Endodermal cell (in vitro differentiated cells): ENCODE results near the gene ICAM1. TPM values are rescaled to one million over a fixed set of nuclear protein-coding genes. Genes with fewer than 3 reads are reported as not detected.

Experiments used
- DNase-seq: peaks from one replicate; pipeline ENCODE4 v3.0.0-alpha.2; 2017
- H3K27ac ChIP-seq: 2 replicates; pipeline ENCODE4 v1.5.1; 2013; ENCODE audit warnings: mild to moderate bottlenecking, low read depth, low read length, moderate library complexity
- H3K27me3 ChIP-seq: 2 replicates; pipeline ENCODE4 v1.6.1; 2013; ENCODE audit warnings: mild to moderate bottlenecking, low read length, moderate library complexity; ENCODE audit not compliant: insufficient read depth, control insufficient read depth, poor library complexity, severe bottlenecking
- H3K36me3 ChIP-seq: 2 replicates; pipeline ENCODE4 v1.7.0; 2013; ENCODE audit warnings: mild to moderate bottlenecking, low read length, moderate library complexity; ENCODE audit not compliant: control insufficient read depth, insufficient read depth
- H3K4me1 ChIP-seq: one replicate; pipeline ENCODE4 v1.7.0; 2013; ENCODE audit warnings: low read length; ENCODE audit not compliant: control insufficient read depth, insufficient read depth
- H3K4me3 ChIP-seq: 2 replicates; pipeline ENCODE4 v1.5.1; 2013; ENCODE audit warnings: mild to moderate bottlenecking, low read length, moderate library complexity
- H3K9ac ChIP-seq: 2 replicates; pipeline ENCODE4 v1.6.1; 2013; ENCODE audit warnings: mild to moderate bottlenecking, low read length, moderate library complexity; ENCODE audit not compliant: poor library complexity, severe bottlenecking; ENCODE audit errors: extremely low read depth
- H3K9me3 ChIP-seq: 2 replicates; pipeline ENCODE4 v1.6.1; 2013; ENCODE audit warnings: mild to moderate bottlenecking, low read length, moderate library complexity; ENCODE audit not compliant: control insufficient read depth
- H3K27ac Mint-ChIP-seq: 2 replicates; pipeline ENCODE4 v1.8.0; 2020; ENCODE audit warnings: mixed read lengths
- H3K27me3 Mint-ChIP-seq: 2 replicates; pipeline ENCODE4 v1.8.0; 2021; ENCODE audit warnings: mild to moderate bottlenecking, mixed read lengths; ENCODE audit not compliant: insufficient read depth
- H3K36me3 Mint-ChIP-seq: 2 replicates; pipeline ENCODE4 v1.8.0; 2020; ENCODE audit warnings: low read depth, mixed read lengths
- H3K4me1 Mint-ChIP-seq: 2 replicates; pipeline ENCODE4 v1.8.0; 2020; ENCODE audit warnings: mixed read lengths
- H3K4me3 Mint-ChIP-seq: 2 replicates; pipeline ENCODE4 v1.8.0; 2020; ENCODE audit warnings: mild to moderate bottlenecking, moderate library complexity, mixed read lengths
- H3K9me3 Mint-ChIP-seq: 2 replicates; pipeline ENCODE4 v1.8.0; 2020; ENCODE audit warnings: mild to moderate bottlenecking, mixed read lengths
- WGBS, 2 experiments: methylation state at CpG; one replicate each; pipeline versions ENCODE4 v1.1.5 to v1.1.7; 2013; ENCODE audit warnings: missing lambda C conversion rate in 2 of 2, mixed read lengths in 1 of 2; ENCODE audit not compliant: insufficient coverage in 1 of 2, insufficient read length in 1 of 2; 5-methylcytosine and 5-hydroxymethylcytosine counted together
- total RNA-seq, 2 donors: library from RNA; stranded (reverse); fragmentation: NEBNext Ultra II Directional in 1 of 2; extraction: Animal tissue kit (Norgen Biotek cat#: 25700) in 1 of 2; gene quantifications; 2 replicates in 1 of 2; 3 replicates in 1 of 2; pipeline ENCODE4 v1.2.1, GENCODE V29; 2021
- TF ChIP-seq, protein P1 (sequence below): fragments of 200-600 bp; sonication (generic); conservative IDR thresholded peaks from 2 replicates; pipeline ENCODE4 v1.5.0; 2021; ENCODE audit warnings: antibody characterized with exemption, mild to moderate bottlenecking

The ICAM1 gene
- total RNA-seq, 2 donors from 2014 or later = 1.7 to 5.2 TPM

DNA sequence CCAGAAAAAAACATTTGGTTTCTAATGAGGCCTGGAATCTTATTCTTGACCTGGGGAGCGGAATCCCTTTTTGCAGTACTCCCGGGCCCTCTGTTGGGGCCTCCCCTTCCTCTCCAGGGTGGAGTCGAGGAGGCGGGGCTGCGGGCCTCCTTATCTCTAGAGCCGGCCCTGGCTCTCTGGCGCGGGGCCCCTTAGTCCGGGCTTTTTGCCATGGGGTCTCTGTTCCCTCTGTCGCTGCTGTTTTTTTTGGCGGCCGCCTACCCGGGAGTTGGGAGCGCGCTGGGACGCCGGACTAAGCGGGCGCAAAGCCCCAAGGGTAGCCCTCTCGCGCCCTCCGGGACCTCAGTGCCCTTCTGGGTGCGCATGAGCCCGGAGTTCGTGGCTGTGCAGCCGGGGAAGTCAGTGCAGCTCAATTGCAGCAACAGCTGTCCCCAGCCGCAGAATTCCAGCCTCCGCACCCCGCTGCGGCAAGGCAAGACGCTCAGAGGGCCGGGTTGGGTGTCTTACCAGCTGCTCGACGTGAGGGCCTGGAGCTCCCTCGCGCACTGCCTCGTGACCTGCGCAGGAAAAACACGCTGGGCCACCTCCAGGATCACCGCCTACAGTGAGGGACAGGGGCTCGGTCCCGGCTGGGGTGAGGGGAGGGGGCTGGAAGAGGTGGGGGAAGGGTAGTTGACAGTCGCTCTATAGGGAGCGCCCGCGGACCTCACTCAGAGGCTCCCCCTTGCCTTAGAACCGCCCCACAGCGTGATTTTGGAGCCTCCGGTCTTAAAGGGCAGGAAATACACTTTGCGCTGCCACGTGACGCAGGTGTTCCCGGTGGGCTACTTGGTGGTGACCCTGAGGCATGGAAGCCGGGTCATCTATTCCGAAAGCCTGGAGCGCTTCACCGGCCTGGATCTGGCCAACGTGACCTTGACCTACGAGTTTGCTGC lies 16.1 kb downstream of the ICAM1 start, which contains the start of gene ICAM4:
TSS of gene ICAM4 (plus strand) at position 153 of the 935 bp plus-strand sequence. CDS start at position 211, 58 bp downstream.
- H3K9me3 Mint-ChIP-seq = peaks cover 3% of the 10 kb centered on the region
- peaks cover 71% of the 10 kb centered on the region for H3K27me3 Mint-ChIP-seq
- no peak within 1 kb of the TSS for H3K27ac Mint-ChIP-seq
- Histone ChIP-seq H3K27me3 (peaks cover 69% of the 10 kb centered on the region), H3K27ac (no peak within 1 kb of the TSS), H3K4me3 (no peak within 1 kb of the TSS), H3K36me3 (no peaks in the 10 kb centered on the region), H3K9me3 (no peaks in the 10 kb centered on the region), H3K9ac (no peak within 1 kb of the TSS), H3K4me1 (peaks cover 3% of the 10 kb centered on the region)
- H3K36me3 Mint-ChIP-seq = no peaks in the 10 kb centered on the region
- DNase-seq = peak; percentile 83
- WGBS, 2 experiments = 13 to 15% methylated on average over 46 to 59 of the region's 59 CpGs
- peaks cover 10% of the 10 kb centered on the region for H3K4me1 Mint-ChIP-seq
- TF ChIP-seq, protein P1, sequence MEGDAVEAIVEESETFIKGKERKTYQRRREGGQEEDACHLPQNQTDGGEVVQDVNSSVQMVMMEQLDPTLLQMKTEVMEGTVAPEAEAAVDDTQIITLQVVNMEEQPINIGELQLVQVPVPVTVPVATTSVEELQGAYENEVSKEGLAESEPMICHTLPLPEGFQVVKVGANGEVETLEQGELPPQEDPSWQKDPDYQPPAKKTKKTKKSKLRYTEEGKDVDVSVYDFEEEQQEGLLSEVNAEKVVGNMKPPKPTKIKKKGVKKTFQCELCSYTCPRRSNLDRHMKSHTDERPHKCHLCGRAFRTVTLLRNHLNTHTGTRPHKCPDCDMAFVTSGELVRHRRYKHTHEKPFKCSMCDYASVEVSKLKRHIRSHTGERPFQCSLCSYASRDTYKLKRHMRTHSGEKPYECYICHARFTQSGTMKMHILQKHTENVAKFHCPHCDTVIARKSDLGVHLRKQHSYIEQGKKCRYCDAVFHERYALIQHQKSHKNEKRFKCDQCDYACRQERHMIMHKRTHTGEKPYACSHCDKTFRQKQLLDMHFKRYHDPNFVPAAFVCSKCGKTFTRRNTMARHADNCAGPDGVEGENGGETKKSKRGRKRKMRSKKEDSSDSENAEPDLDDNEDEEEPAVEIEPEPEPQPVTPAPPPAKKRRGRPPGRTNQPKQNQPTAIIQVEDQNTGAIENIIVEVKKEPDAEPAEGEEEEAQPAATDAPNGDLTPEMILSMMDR = no peak
- peak within 1 kb of the TSS; percentile 38 for H3K4me3 Mint-ChIP-seq

DNA sequence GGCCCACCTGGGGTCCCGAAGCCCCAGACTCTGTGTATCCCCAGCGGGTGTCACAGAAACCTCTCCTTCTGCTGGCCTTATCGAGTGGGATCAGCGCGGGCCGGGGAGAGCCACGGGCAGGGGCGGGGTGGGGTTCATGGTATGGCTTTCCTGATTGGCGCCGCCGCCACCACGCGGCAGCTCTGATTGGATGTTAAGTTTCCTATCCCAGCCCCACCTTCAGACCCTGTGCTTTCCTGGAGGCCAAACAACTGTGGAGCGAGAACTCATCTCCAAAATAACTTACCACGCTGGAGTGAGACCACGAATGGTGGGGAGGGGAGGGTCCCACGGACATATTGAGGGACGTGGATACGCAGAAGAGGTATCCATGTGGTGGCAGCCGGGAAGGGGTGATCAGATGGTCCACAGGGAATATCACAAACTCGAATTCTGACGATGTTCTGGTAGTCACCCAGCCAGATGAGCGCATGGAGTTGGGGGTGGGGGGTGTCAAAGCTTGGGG lies 17.8 kb downstream of the ICAM1 start:
- no peaks in the 10 kb centered on the region for H3K9me3 ChIP-seq
- Mint-ChIP-seq H3K4me1 (peaks cover 10% of the 10 kb centered on the region), H3K27me3 (peaks cover 88% of the 10 kb centered on the region), H3K4me3 (peak overlapping the region; percentile 42), H3K9me3 (peaks cover 5% of the 10 kb centered on the region), H3K36me3 (no peaks in the 10 kb centered on the region), H3K27ac (no peak overlapping the region)
- TF ChIP-seq, protein P1 = no peak
- H3K27ac ChIP-seq = no peak overlapping the region
- H3K27me3 ChIP-seq = peaks cover 86% of the 10 kb centered on the region
- peak; percentile 89 for DNase-seq
- 4 to 6% methylated on average over 5 to 23 of the region's 23 CpGs for WGBS, 2 experiments
- H3K36me3 ChIP-seq = no peaks in the 10 kb centered on the region
- H3K9ac ChIP-seq = no peak overlapping the region
- peak overlapping the region; percentile 39 for H3K4me3 ChIP-seq
- peaks cover 3% of the 10 kb centered on the region for H3K4me1 ChIP-seq

DNA sequence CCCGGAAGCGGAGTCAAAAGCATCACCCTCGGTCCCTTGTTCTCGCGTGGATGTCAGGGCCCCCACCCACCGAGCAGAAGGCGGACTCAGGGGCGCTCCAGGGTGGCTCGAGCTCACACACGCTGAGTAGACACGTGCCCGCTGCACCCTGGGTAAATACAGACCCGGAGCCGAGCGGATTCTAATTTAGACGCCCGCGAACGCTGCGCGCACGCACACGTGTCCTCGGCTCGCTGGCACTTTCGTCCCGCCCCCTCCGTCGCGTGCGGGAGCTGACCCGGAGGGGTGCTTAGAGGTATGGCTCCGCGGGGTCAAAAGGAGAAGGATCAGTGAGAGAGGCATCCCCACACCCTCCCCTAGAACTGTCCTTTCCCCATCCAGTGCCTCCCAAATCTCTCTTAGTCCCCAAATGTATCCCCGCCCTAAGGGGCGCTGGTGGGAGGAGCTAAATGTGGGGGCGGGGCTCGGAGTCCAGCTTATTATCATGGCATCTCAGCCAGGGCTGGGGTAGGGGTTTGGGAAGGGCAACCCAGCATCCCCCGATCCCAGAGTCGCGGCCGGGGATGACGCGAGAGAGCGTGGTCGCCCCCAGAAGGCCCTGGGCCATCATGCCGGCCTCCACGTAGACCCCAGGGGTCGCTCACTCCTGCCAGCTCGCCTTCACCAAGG lies 18.4 kb downstream of the ICAM1 start:
- Histone ChIP-seq H3K9me3 (no peaks in the 10 kb centered on the region), H3K9ac (no peak overlapping the region), H3K27ac (no peak overlapping the region), H3K4me1 (peaks cover 3% of the 10 kb centered on the region), H3K36me3 (no peaks in the 10 kb centered on the region), H3K27me3 (peaks cover 92% of the 10 kb centered on the region), H3K4me3 (peak overlapping the region; percentile 39)
- Mint-ChIP-seq H3K4me1 (peaks cover 10% of the 10 kb centered on the region), H3K36me3 (no peaks in the 10 kb centered on the region), H3K4me3 (peak overlapping the region; percentile 42), H3K27ac (no peak overlapping the region), H3K27me3 (peaks cover 90% of the 10 kb centered on the region), H3K9me3 (peaks cover 5% of the 10 kb centered on the region)
- 0 to 2% methylated on average over 2 to 46 of the region's 50 CpGs for WGBS, 2 experiments
- TF ChIP-seq, protein P1 = peak; percentile 40
- peak; percentile 89 for DNase-seq
